NCI-H69 (cell line): Measurements from ENCODE around the gene GATA6.

ENCODE experiments used
- DNase-seq: peaks from one replicate; lab custom pipeline; 2025; lab: John Stamatoyannopoulos, UW

The GATA6 gene

DNA sequence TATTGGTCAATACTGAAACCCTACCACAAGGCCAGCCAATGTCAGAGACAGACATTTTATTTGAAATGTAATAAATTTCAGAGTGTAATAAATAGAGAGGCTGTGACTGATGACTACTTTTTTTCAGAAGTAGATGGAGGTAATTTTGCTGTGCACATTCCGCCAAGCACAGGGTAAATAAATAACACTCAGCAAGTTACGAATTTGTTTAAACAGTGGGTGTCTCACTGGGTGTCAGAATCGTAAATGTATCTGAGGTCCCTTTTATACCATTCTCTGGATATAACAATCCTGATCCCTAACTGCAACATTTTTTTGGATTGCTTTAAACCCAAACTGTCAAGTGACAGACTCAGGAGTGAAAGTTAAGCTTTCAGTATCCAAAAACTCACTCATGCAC lies 74.1 kb downstream of the GATA6 start:
- no peak for DNase-seq

DNA sequence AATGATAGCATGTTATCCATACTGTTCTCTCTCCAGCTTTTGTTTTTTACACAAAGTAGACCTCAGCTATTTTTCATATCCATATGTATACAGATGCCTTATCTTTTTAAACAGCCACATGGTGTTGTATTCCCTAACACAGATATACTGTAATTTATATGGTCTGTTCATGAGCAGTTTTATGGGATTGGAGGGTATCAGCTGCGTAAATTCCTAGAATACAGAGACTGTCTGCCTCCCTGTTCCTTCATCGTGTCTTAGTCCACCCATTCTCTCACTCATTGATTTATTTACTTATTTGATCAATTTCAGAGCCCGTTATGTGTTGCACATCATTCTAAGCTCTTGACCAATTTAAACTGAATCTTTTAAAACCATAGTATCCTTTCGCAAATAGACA lies 80.6 kb downstream of the GATA6 start:
- DNase-seq: no peak

GRCh38 chr18:22250591-22250996 lies 81.2 kb downstream of the GATA6 start:
- DNase-seq: no peak
